Heart left ventricle (tissue), 16 donors: ENCODE results near the gene DDB1. TPM values are rescaled to one million over a fixed set of nuclear protein-coding genes. Genes with fewer than 3 reads are reported as not detected.

ENCODE experiments used
- ATAC-seq, 4 donors: fragments of 200-7000 bp; cut with Tn5 transposase; one replicate each; pipeline ENCODE4 v1.9.1; 2020 to 2022; ENCODE audit warnings: moderate library complexity in 4 of 4, mild to moderate bottlenecking in 3 of 4, moderate number of reproducible peaks in 1 of 4
- DNase-seq, 5 donors: peaks; one replicate each; pipeline ENCODE4 v3.0.0-alpha.2; 2020
- H3K27ac ChIP-seq, 12 donors: fragments of 200-600 bp; sonication (generic) in 4 of 12; one replicate each; pipeline versions ENCODE4 v1.5.0 to v1.8.0; 2016 to 2022; ENCODE audit warnings: mild to moderate bottlenecking in 2 of 12
- H3K27me3 ChIP-seq, 9 donors: fragments of 200-600 bp; sonication (generic) in 2 of 9; one replicate each; pipeline versions ENCODE4 v1.5.1 to v1.8.0; 2016 to 2022; ENCODE audit warnings: mild to moderate bottlenecking in 3 of 9
- H3K36me3 ChIP-seq, 9 donors: fragments of 200-600 bp; sonication (generic) in 2 of 9; one replicate each; pipeline versions ENCODE4 v1.5.0 to v1.8.0; 2018 to 2022; ENCODE audit warnings: mild to moderate bottlenecking in 2 of 9
- H3K4me1 ChIP-seq, 12 donors: fragments of 200-600 bp; sonication (generic) in 4 of 12; one replicate each; pipeline versions ENCODE4 v1.5.0 to v1.8.0; 2016 to 2022; ENCODE audit warnings: mild to moderate bottlenecking in 3 of 12
- H3K4me3 ChIP-seq, 12 donors: fragments of 200-600 bp; sonication (generic) in 4 of 12; one replicate each; pipeline versions ENCODE4 v1.5.0 to v1.8.0; 2017 to 2022; ENCODE audit warnings: mild to moderate bottlenecking in 9 of 12, moderate library complexity in 4 of 12
- H3K9me3 ChIP-seq, 12 donors: fragments of 200-600 bp; sonication (generic) in 4 of 12; one replicate each; pipeline versions ENCODE4 v1.5.0 to v1.8.0; 2016 to 2022; ENCODE audit warnings: mild to moderate bottlenecking in 1 of 12
- CTCF ChIP-seq, 12 donors: fragments of 200-600 bp; sonication (generic) in 4 of 12; IDR thresholded peaks; one replicate each; pipeline versions ENCODE4 v1.5.0 to v1.8.0; 2018 to 2022; ENCODE audit warnings: antibody characterized with exemption in 12 of 12, mild to moderate bottlenecking in 5 of 12
- POLR2A ChIP-seq, 2 donors: fragments of 450-650 bp; IDR thresholded peaks; one replicate each; pipeline ENCODE4 v1.6.1; 2017; ENCODE audit warnings: antibody characterized with exemption in 2 of 2, mild to moderate bottlenecking in 2 of 2, moderate library complexity in 2 of 2
- WGBS, 4 donors: extraction: QIAGEN DNeasy Blood & Tissue Kit in 2 of 4; methylation state at CpG; one replicate each; pipeline versions ENCODE4 v1.1.5 to v1.1.7; 2013 to 2018; 5-methylcytosine and 5-hydroxymethylcytosine counted together
- intact Hi-C, 10 donors: fragments of 100-400 bp; cut with DNase I; formaldehyde crosslinking; loops; one replicate each; pipeline versions ENCODE4 v1.11.1 to v1.14.2; 2022
- polyA plus RNA-seq, 2 donors: library from polyadenylated mRNA; stranded (reverse); fragments of 200-250 nt; gene quantifications; one replicate each; pipeline ENCODE4 v1.2.3, GENCODE V29; 2013
- total RNA-seq, 9 donors: library from RNA; depleted of rRNA in 2 of 9; stranded (reverse); fragments of >200 nt in 2 of 9; fragmentation: NEBNext Ultra II Directional in 3 of 9; extraction: Animal tissue kit (Norgen Biotek cat#: 25700) in 3 of 9; gene quantifications; one replicate each; pipeline versions ENCODE4 v1.1.0 to v1.2.4, GENCODE V29; 2016 to 2023
- donor health status: ischemic (EF 13 %, LVEDD 7.1; RV severe dilation, severe dysfunction).
- donor health status: healthy with polysubstance abuse.
- donor health status: DM: no; HTN: yes; CAD: no.
- donor health status: DM: no; HTN: no; CAD: no.
- donor health status: ischemic (EF 25% LVEDD 6.9; RV normal size, moderate dysfunction).
- donor health status: ischemic (EF 25% LVEDD 5.7; RV mildly dilated, moderate dysfunction).
- donor health status: healthy.
- donor health status: DM: yes; HTN: yes; CAD: no.
- donor health status: ischemic (EF 35%, LVEDD 5.7; RV mildly dilated, moderate dysfunction).
- donor health status: nonischemic (EF 11% LVEDD 7.7; RV severe dilation, severe dysfunction).
- donor health status: DM: yes; HTN: yes; CAD: no.
- donor health status: PGD.
- donor health status: ischemic (EF 29% LVEDD 5.4; RV normal size, mild dysfunction).
- donor health status: nonischemic (EF 23%, LVEDD 6.1; RV moderate dilation, normal function).

Gene DDB1
- total and polyA plus RNA-seq, 11 donors: 78.8 to 158 (median 130) TPM

- peaks cover 0 to 41% (median 15%) of the 10 kb centered on the region in 9 donors for H3K36me3 ChIP-seq
- H3K4me1 ChIP-seq: peaks cover 0 to 47% (median 18%) of the 10 kb centered on the region in 12 donors
- peak overlapping the region in 1 of 12 donors; percentile 86 for H3K27ac ChIP-seq
- H3K9me3 ChIP-seq: no peaks in the 10 kb centered on the region
- no peaks in the 10 kb centered on the region for H3K27me3 ChIP-seq
- no peak for DNase-seq
- 91 to 94% (median 94%) methylated on average over 7 to 9 of the region's 9 CpGs for WGBS, 4 donors
- TF ChIP-seq POLR2A (IDR thresholded peaks at IDR 0.05) (no peak), CTCF (IDR thresholded peaks at IDR 0.05) (no peak)
- H3K4me3 ChIP-seq: peak overlapping the region in 1 of 12 donors; percentile 5
- intact Hi-C loops: no loop called here
- ATAC-seq: no peak
Observed at GRCh38 chr11:61357233-61357893, 24.5 kb upstream of the DDB1 start.

DNA sequence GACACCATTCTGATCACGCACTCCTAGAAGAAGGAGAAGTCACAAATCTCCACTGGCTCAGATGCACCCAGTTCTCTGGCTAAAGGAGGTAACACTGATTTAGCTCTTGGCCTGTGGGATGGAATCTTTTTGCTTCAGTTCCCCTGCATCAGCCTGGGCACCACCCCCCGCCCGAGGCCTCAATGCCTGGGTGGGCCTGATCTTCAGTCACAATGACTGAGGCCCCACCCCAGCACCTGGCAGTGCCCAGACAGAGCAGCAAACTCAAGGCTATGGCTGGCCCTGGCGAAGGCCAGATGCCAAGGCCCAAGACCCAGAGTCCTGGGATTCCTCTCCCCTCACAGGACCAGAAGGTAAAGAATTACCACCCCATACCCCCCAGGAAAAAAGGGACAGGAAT, 23.8 kb upstream of the DDB1 start:
- Histone ChIP-seq H3K9me3 (no peaks in the 10 kb centered on the region), H3K27ac (peak overlapping the region in 1 of 12 donors; percentile 15), H3K36me3 (peaks cover 0 to 47% (median 19%) of the 10 kb centered on the region in 9 donors), H3K4me3 (no peak overlapping the region), H3K4me1 (peaks cover 0 to 47% (median 18%) of the 10 kb centered on the region in 12 donors), H3K27me3 (no peaks in the 10 kb centered on the region)
- TF ChIP-seq CTCF (IDR thresholded peaks at IDR 0.05) (no peak), POLR2A (IDR thresholded peaks at IDR 0.05) (no peak)
- intact Hi-C loops: no loop called here
- 93 to 100% (median 97%) methylated on average over 4 of the region's 4 CpGs for WGBS, 4 donors
- ATAC-seq: no peak
- DNase-seq: no peak

- no peak for ATAC-seq
- no peak overlapping the region for H3K27ac ChIP-seq
- WGBS, 4 donors: 89 to 94% (median 90%) methylated on average over 2 of the region's 2 CpGs
- no peak for TF ChIP-seq POLR2A (IDR thresholded peaks at IDR 0.05)
- no peak for TF ChIP-seq CTCF (IDR thresholded peaks at IDR 0.05)
- DNase-seq: peak in 1 of 5 donors; percentile 0
- H3K4me1 ChIP-seq: peaks cover 0 to 25% (median 0%) of the 10 kb centered on the region in 12 donors
- H3K36me3 ChIP-seq: peaks cover 0 to 70% (median 38%) of the 10 kb centered on the region in 9 donors
- no peak overlapping the region for H3K4me3 ChIP-seq
- H3K9me3 ChIP-seq: no peaks in the 10 kb centered on the region
- intact Hi-C loops: no loop called here
- H3K27me3 ChIP-seq: no peaks in the 10 kb centered on the region
Observed at GRCh38 chr11:61354208-61354607, 21.3 kb upstream of the DDB1 start.

- Histone ChIP-seq H3K27ac (no peak overlapping the region), H3K9me3 (no peaks in the 10 kb centered on the region), H3K27me3 (no peaks in the 10 kb centered on the region), H3K4me3 (no peak overlapping the region), H3K36me3 (peaks cover 0 to 78% (median 43%) of the 10 kb centered on the region in 9 donors), H3K4me1 (peaks cover 0 to 20% (median 0%) of the 10 kb centered on the region in 12 donors)
- ATAC-seq: no peak
- TF ChIP-seq POLR2A (IDR thresholded peaks at IDR 0.05) (no peak), CTCF (IDR thresholded peaks at IDR 0.05) (no peak)
- 87 to 92% (median 90%) methylated on average over 14 to 15 of the region's 15 CpGs for WGBS, 4 donors
- peak in 1 of 5 donors; percentile 6 for DNase-seq
- intact Hi-C loops: no loop called here
Observed at GRCh38 chr11:61353131-61354067, 20.5 kb upstream of the DDB1 start.
